Hepatocyte (in vitro differentiated cells): Measurements from ENCODE around the gene VEPH1. TPM values are rescaled to one million over a fixed set of nuclear protein-coding genes. Genes with fewer than 3 reads are reported as not detected.

Source experiments
- DNase-seq: peaks from one replicate; pipeline ENCODE4 v3.0.0-alpha.2; 2016; ENCODE audit warnings: low spot score
- H2AFZ ChIP-seq: fragments of 200-600 bp; sonication (generic); 2 replicates; pipeline ENCODE4 v1.6.0; 2016; ENCODE audit warnings: antibody characterized with exemption, mild to moderate bottlenecking
- H3K27ac ChIP-seq: fragments of 200-600 bp; sonication (generic); 2 replicates; pipeline ENCODE4 v1.5.1; 2016; ENCODE audit warnings: mild to moderate bottlenecking
- H3K27me3 ChIP-seq: fragments of 200-600 bp; sonication (generic); 2 replicates; pipeline ENCODE4 v1.6.1; 2016
- H3K36me3 ChIP-seq: fragments of 200-600 bp; sonication (generic); replicated peaks from 2 replicates; pipeline ENCODE4 v1.5.1; 2016; ENCODE audit warnings: low read depth; ENCODE audit not compliant: insufficient read depth
- H3K4me1 ChIP-seq: fragments of 200-600 bp; sonication (generic); 2 replicates; pipeline ENCODE4 v1.5.1; 2016; ENCODE audit warnings: mild to moderate bottlenecking, moderate library complexity; ENCODE audit not compliant: insufficient read depth
- H3K4me2 ChIP-seq: fragments of 200-600 bp; sonication (generic); 2 replicates; pipeline ENCODE4 v1.6.0; 2016
- H3K4me3 ChIP-seq: fragments of 200-600 bp; sonication (generic); 2 replicates; pipeline ENCODE4 v1.5.1; 2016; ENCODE audit warnings: mild to moderate bottlenecking
- H3K79me2 ChIP-seq: fragments of 200-600 bp; sonication (generic); 2 replicates; pipeline ENCODE4 v1.6.0; 2017; ENCODE audit warnings: mild to moderate bottlenecking
- H3K9me2 ChIP-seq: fragments of 200-600 bp; sonication (generic); replicated peaks from 2 replicates; pipeline ENCODE4 v1.6.0; 2017; ENCODE audit warnings: mild to moderate bottlenecking; ENCODE audit not compliant: insufficient read depth
- H3K9me3 ChIP-seq: fragments of 200-600 bp; sonication (generic); 2 replicates; pipeline ENCODE4 v1.5.1; 2016; ENCODE audit warnings: low read depth, mild to moderate bottlenecking
- H4K20me1 ChIP-seq: fragments of 200-600 bp; sonication (generic); 2 replicates; pipeline ENCODE4 v1.6.0; 2016; ENCODE audit warnings: mild to moderate bottlenecking; ENCODE audit not compliant: insufficient read depth, poor library complexity, severe bottlenecking
- CTCF ChIP-seq: fragments of 200-600 bp; sonication (generic); IDR thresholded peaks from 2 replicates; pipeline ENCODE4 v1.5.1; 2016; ENCODE audit warnings: antibody characterized with exemption, mild to moderate bottlenecking; ENCODE audit not compliant: poor library complexity
- EZH2 ChIP-seq: fragments of 200-600 bp; sonication (generic); IDR thresholded peaks from 2 replicates; pipeline ENCODE4 v1.6.1; 2016; ENCODE audit warnings: antibody characterized with exemption, mild to moderate bottlenecking, borderline replicate concordance
- EZH2phosphoT487 ChIP-seq: fragments of 200-600 bp; sonication (generic); IDR thresholded peaks from one replicate; pipeline ENCODE4 v1.6.1; 2018; ENCODE audit warnings: antibody characterized with exemption, mild to moderate bottlenecking, low read depth, moderate library complexity; ENCODE audit not compliant: unreplicated experiment, severe bottlenecking
- WGBS: methylation state at CpG from one replicate; pipeline ENCODE4 v1.1.6; 2016; ENCODE audit warnings: low lambda C conversion rate; ENCODE audit errors: missing lambda C conversion rate; 5-methylcytosine and 5-hydroxymethylcytosine counted together
- polyA plus RNA-seq: library from polyadenylated mRNA; unstranded; fragments of >200 nt; fragmentation: Nextera tagmentation; extraction: Ambion mirVana; gene quantifications from 2 replicates; pipeline ENCODE4 v1.2.1, GENCODE V29; 2016
- total RNA-seq: library from RNA; depleted of rRNA; stranded (reverse); fragments of >200 nt; gene quantifications from 2 replicates; pipeline ENCODE4 v1.2.3, GENCODE V29; 2014

The VEPH1 gene
- total and polyA plus RNA-seq, 2 experiments from 2014 or later: 2.5 to 4.7 TPM

- no peaks in the 10 kb centered on the region for H3K9me3 ChIP-seq
- no peak overlapping the region for H2AFZ ChIP-seq
- H3K27me3 ChIP-seq: no peaks in the 10 kb centered on the region
- no peak overlapping the region for H3K4me2 ChIP-seq
- WGBS: 58% methylated on average over 2 of the region's 2 CpGs
- H3K4me1 ChIP-seq: no peaks in the 10 kb centered on the region
- no peak for DNase-seq
- H4K20me1 ChIP-seq: no peaks in the 10 kb centered on the region
- no peaks in the 10 kb centered on the region for H3K9me2 ChIP-seq
- TF ChIP-seq CTCF (no peak), EZH2 (no peak), EZH2phosphoT487 (no peak)
- no peaks in the 10 kb centered on the region for H3K79me2 ChIP-seq
- H3K4me3 ChIP-seq: no peak overlapping the region
- no peak overlapping the region for H3K27ac ChIP-seq
- H3K36me3 ChIP-seq: no peaks in the 10 kb centered on the region
Observed at GRCh38 chr3:157410945-157411344, 92.3 kb downstream of the VEPH1 start.

- Histone ChIP-seq H3K4me3 (no peak overlapping the region), H3K36me3 (no peaks in the 10 kb centered on the region), H3K27ac (no peak overlapping the region), H3K4me1 (no peaks in the 10 kb centered on the region), H3K27me3 (no peaks in the 10 kb centered on the region), H3K4me2 (no peak overlapping the region), H3K9me2 (no peaks in the 10 kb centered on the region), H4K20me1 (no peaks in the 10 kb centered on the region), H3K9me3 (no peaks in the 10 kb centered on the region), H3K79me2 (no peaks in the 10 kb centered on the region), H2AFZ (no peak overlapping the region)
- 90% methylated on average over 2 of the region's 2 CpGs for WGBS
- DNase-seq: no peak
- TF ChIP-seq EZH2: no peak
- no peak for TF ChIP-seq EZH2phosphoT487
- no peak for TF ChIP-seq CTCF
Observed at GRCh38 chr3:157409516-157409915, 93.7 kb downstream of the VEPH1 start.

GRCh38 chr3:157408499-157409149, 94.6 kb downstream of the VEPH1 start:
- Histone ChIP-seq H3K4me3 (no peak overlapping the region), H3K4me2 (no peak overlapping the region), H3K79me2 (no peaks in the 10 kb centered on the region), H3K4me1 (no peaks in the 10 kb centered on the region), H3K9me3 (no peaks in the 10 kb centered on the region), H4K20me1 (no peaks in the 10 kb centered on the region), H2AFZ (no peak overlapping the region), H3K36me3 (no peaks in the 10 kb centered on the region), H3K9me2 (no peaks in the 10 kb centered on the region), H3K27ac (no peak overlapping the region), H3K27me3 (no peaks in the 10 kb centered on the region)
- 87% methylated on average over 4 of the region's 4 CpGs for WGBS
- DNase-seq: no peak
- TF ChIP-seq EZH2phosphoT487: no peak
- TF ChIP-seq CTCF: no peak
- TF ChIP-seq EZH2: no peak
